K562 (cell line): Measurements from ENCODE around the gene DNAJC25. TPM values are rescaled to one million over a fixed set of nuclear protein-coding genes. Genes with fewer than 3 reads are reported as not detected.

Source experiments
- ARHGAP35 ChIP-seq: fragments of 450-650 bp; IDR thresholded peaks from 2 replicates; pipeline ENCODE4 v1.6.1; 2018; ENCODE audit not compliant: partially characterized antibody
- BCL6 ChIP-seq: fragments of 250-450 bp; sonication (Bioruptor Pico); IDR thresholded peaks from 2 replicates; pipeline ENCODE4 v1.4.0; 2020
- CBX2 ChIP-seq: fragments of 200-600 bp; sonication (generic); IDR thresholded peaks from one replicate; pipeline ENCODE4 v1.6.1; 2012; ENCODE audit warnings: mild to moderate bottlenecking, low read length, inconsistent platforms; ENCODE audit not compliant: insufficient read depth, poor library complexity, severe bottlenecking
- CBX5 ChIP-seq: IDR thresholded peaks from 2 replicates; pipeline ENCODE4 v1.6.1; 2014; ENCODE audit warnings: low read depth, borderline replicate concordance
- CEBPG ChIP-seq, 3 experiments: fragments of 200-800 bp in 1 of 3; sonication (Bioruptor generic) in 1 of 3; sonication (generic) in 1 of 3; formaldehyde crosslinking in 1 of 3; IDR thresholded peaks in 2 of 3; conservative IDR thresholded peaks in 1 of 3; 2 replicates each; pipeline versions ENCODE4 v1.6.1 to v1.8.0; 2016 to 2022; ENCODE audit warnings: missing compliant biosample characterization in 2 of 3, missing genetic modification characterization in 2 of 3, mild to moderate bottlenecking in 1 of 3, missing genetic modification reagents in 1 of 3
- ERF ChIP-seq: fragments of 450-650 bp; formaldehyde crosslinking; IDR thresholded peaks from 2 replicates; pipeline ENCODE4 v1.4.0; 2020; ENCODE audit warnings: mild to moderate bottlenecking, mixed read lengths
- GMEB1 ChIP-seq: fragments of 250-450 bp; sonication (Bioruptor Pico); IDR thresholded peaks from 2 replicates; pipeline ENCODE4 v1.4.0; 2020; ENCODE audit warnings: mild to moderate bottlenecking
- HMG20A ChIP-seq: fragments of 450-650 bp; formaldehyde crosslinking; conservative IDR thresholded peaks from 2 replicates; pipeline ENCODE4 v1.4.0; 2020; ENCODE audit warnings: mild to moderate bottlenecking, mixed read lengths
- MAFF ChIP-seq: IDR thresholded peaks from 2 replicates; pipeline ENCODE4 v1.6.1; 2012; ENCODE audit warnings: low read length, improper control_type of control experiment
- NONO ChIP-seq, 2 experiments: fragments of 200-400 bp in 1 of 2; fragments of 450-650 bp in 1 of 2; formaldehyde crosslinking in 1 of 2; IDR thresholded peaks; 2 replicates each; pipeline ENCODE4 v1.6.1; 2017; ENCODE audit warnings: low read depth in 2 of 2, mild to moderate bottlenecking in 2 of 2, moderate library complexity in 2 of 2, low read length in 1 of 2
- PHF8 ChIP-seq: fragments of 200-600 bp; sonication (generic); IDR thresholded peaks from 2 replicates; pipeline ENCODE4 v1.6.1; 2012; ENCODE audit warnings: mixed run types, mild to moderate bottlenecking, inconsistent platforms, low read length, moderate library complexity, borderline replicate concordance
- PHTF2 ChIP-seq: fragments of 250-450 bp; sonication (Bioruptor Pico); IDR thresholded peaks from 2 replicates; pipeline ENCODE4 v1.5.0; 2021; ENCODE audit warnings: mild to moderate bottlenecking
- POLR2B ChIP-seq: fragments of 450-650 bp; IDR thresholded peaks from 2 replicates; pipeline ENCODE4 v1.6.1; 2018; ENCODE audit warnings: low read depth; ENCODE audit not compliant: partially characterized antibody
- POLR2H ChIP-seq: IDR thresholded peaks from 2 replicates; pipeline ENCODE4 v1.6.1; 2016; ENCODE audit warnings: missing genetic modification characterization, low read depth, mild to moderate bottlenecking, control low read depth, missing compliant biosample characterization, moderate library complexity
- RAD21 ChIP-seq, 2 experiments: fragments of 250-450 bp in 1 of 2; fragments of 450-650 bp in 1 of 2; sonication (Bioruptor Pico) in 1 of 2; formaldehyde crosslinking in 1 of 2; IDR thresholded peaks in 1 of 2; conservative IDR thresholded peaks in 1 of 2; 2 replicates each; pipeline versions ENCODE4 v1.4.0 to v1.8.0; 2020 to 2022; ENCODE audit warnings: mild to moderate bottlenecking in 2 of 2, moderate library complexity in 1 of 2
- SAP30 ChIP-seq: fragments of 200-600 bp; sonication (generic); IDR thresholded peaks from 2 replicates; pipeline ENCODE4 v1.6.1; 2012; ENCODE audit warnings: borderline replicate concordance, low read depth, mild to moderate bottlenecking, moderate library complexity, low read length, control low read depth, inconsistent platforms; ENCODE audit not compliant: insufficient read depth, poor library complexity, severe bottlenecking
- SNAPC5 ChIP-seq: fragments of 250-450 bp; sonication (Bioruptor Pico); IDR thresholded peaks from 2 replicates; pipeline ENCODE4 v1.8.0; 2021; ENCODE audit warnings: moderate library complexity, mild to moderate bottlenecking, inconsistent platforms
- SNRNP70 ChIP-seq: fragments of 200-400 bp; formaldehyde crosslinking; optimal IDR thresholded peaks from 2 replicates; pipeline ENCODE3; 2017; ENCODE audit warnings: low read depth, low read length
- STAT5B ChIP-seq: fragments of 250-450 bp; sonication (Bioruptor Pico); IDR thresholded peaks from 2 replicates; pipeline ENCODE4 v1.8.0; 2021; ENCODE audit warnings: mild to moderate bottlenecking, inconsistent platforms
- TBP ChIP-seq: optimal IDR thresholded peaks from 2 replicates; pipeline ENCODE3; 2011; ENCODE audit warnings: low read depth, low read length, improper control_type of control experiment
- ZBED1 ChIP-seq: IDR thresholded peaks from 2 replicates; pipeline ENCODE4 v1.6.1; 2014
- ZBTB17 ChIP-seq: fragments of 450-650 bp; formaldehyde crosslinking; IDR thresholded peaks from 2 replicates; pipeline ENCODE4 v1.4.0; 2020; ENCODE audit warnings: mild to moderate bottlenecking
- ZBTB33 ChIP-seq: sonication (generic); formaldehyde crosslinking; IDR thresholded peaks from 2 replicates; pipeline ENCODE4 v1.8.1; 2023; ENCODE audit warnings: mild to moderate bottlenecking, missing genetic modification reagents
- ZNF12 ChIP-seq: sonication (generic); formaldehyde crosslinking; IDR thresholded peaks from 2 replicates; pipeline ENCODE4 v1.4.0; 2020; ENCODE audit warnings: mild to moderate bottlenecking, missing genetic modification reagents
- ZNF436 ChIP-seq: fragments of 250-450, 450-650 bp; sonication (Bioruptor Pico); formaldehyde crosslinking; IDR thresholded peaks from 2 replicates; pipeline ENCODE4 v1.7.0; 2020; ENCODE audit warnings: mild to moderate bottlenecking
- polyA plus RNA-seq, 8 experiments: library from polyadenylated mRNA; depleted of rRNA in 4 of 8; stranded (reverse) in 5 of 8; unstranded in 3 of 8; fragments of >200 nt; fragmentation: Nextera tagmentation in 2 of 8; fragmentation: Illumina TruSeq in 1 of 8; extraction: Ambion mirVana in 2 of 8; extraction: Trizol in 1 of 8; gene quantifications; 2 replicates each; pipeline versions ENCODE4 v1.2.1 to v1.2.3, GENCODE V29; 2011 to 2014; ENCODE audit warnings: inconsistent platforms in 1 of 8, missing spikeins in 1 of 8
- total RNA-seq, 7 experiments: library from RNA; depleted of rRNA in 6 of 7; stranded (reverse); fragments of >200 nt in 6 of 7; fragmentation: Illumina TruSeq in 2 of 7; extraction: Trizol in 2 of 7; gene quantifications; 2 replicates each; pipeline versions ENCODE4 v1.2.1 to v1.2.3, GENCODE V29; 2011 to 2021; ENCODE audit warnings: low replicate concordance in 1 of 7

The DNAJC25 gene
- total and polyA plus RNA-seq, 9 of the 15 experiments (the other 6 are each of a cell fraction or from before 2014, with no cell fraction given), result 3.7 to 11.2 (median 7.1) TPM

GRCh38 chr9:111631214-111631971, at the start of gene DNAJC25 (continued):
- no peak for TF ChIP-seq ZNF12
- TF ChIP-seq STAT5B (CRISPR knock-in tag), result no peak
- TF ChIP-seq ZBED1, result no peak
- TF ChIP-seq HMG20A (CRISPR knock-in tag), result no peak
- TF ChIP-seq POLR2H (tag), result peak; percentile 90
- TF ChIP-seq ERF (CRISPR knock-in tag), result 0 out of 2 replicates have a peak, but pooled peaks have one; percentile 53
- TF ChIP-seq CBX5, result no peak
- no peak for TF ChIP-seq RAD21 (CRISPR knock-in tag; conservative IDR thresholded peaks at IDR 0.05 in 1 of 2, IDR thresholded peaks at IDR 0.05 in 1 of 2)
- TF ChIP-seq CBX2, result no peak
- no peak for TF ChIP-seq PHTF2 (CRISPR knock-in tag)
- TF ChIP-seq ZBTB17 (CRISPR knock-in tag), result peak; percentile 91
- no peak for TF ChIP-seq ARHGAP35
- TF ChIP-seq ZBTB33 (CRISPR knock-in tag), result no peak
- no peak for TF ChIP-seq SNRNP70
- TF ChIP-seq GMEB1 (CRISPR knock-in tag), result no peak
- TF ChIP-seq SAP30, result peak; percentile 77
- peak; percentile 44 to 99; a peak in 3 of 4 replicates for TF ChIP-seq NONO (IDR thresholded peaks at IDR 0.05; ENCODE audit: low read depth in 2 of 2, low read length in 1 of 2)
- TF ChIP-seq SNAPC5 (CRISPR knock-in tag), result no peak
- peak; percentile 73 for TF ChIP-seq POLR2B
- TF ChIP-seq BCL6 (CRISPR knock-in tag), result no peak
- TF ChIP-seq TBP, result peak; percentile 92
- peak; percentile 98; the same call in 1 of the 2 replicates for TF ChIP-seq PHF8
- no peak for TF ChIP-seq CEBPG (CRISPR knock-in tag; IDR thresholded peaks at IDR 0.05)
- no peak for TF ChIP-seq CEBPG (tag; conservative IDR thresholded peaks at IDR 0.05 in 1 of 2, IDR thresholded peaks at IDR 0.05 in 1 of 2)
- TF ChIP-seq ZNF436 (CRISPR knock-in tag), result no peak
- no peak for TF ChIP-seq MAFF
